HG03558 (cell line): ENCODE measurements around the gene FNDC3B.
A peak's percentile ranks its signal among the peaks of the same experiment; 100 is the strongest.

Source experiments
- ATAC-seq: cut with Tn5 transposase; IDR thresholded peaks from one replicate; pipeline ENCODE4 v1.9.1; 2021; ENCODE audit warnings: moderate number of reproducible peaks; ENCODE audit not compliant: unreplicated experiment; ENCODE audit errors: extremely low read depth

The FNDC3B gene

DNA sequence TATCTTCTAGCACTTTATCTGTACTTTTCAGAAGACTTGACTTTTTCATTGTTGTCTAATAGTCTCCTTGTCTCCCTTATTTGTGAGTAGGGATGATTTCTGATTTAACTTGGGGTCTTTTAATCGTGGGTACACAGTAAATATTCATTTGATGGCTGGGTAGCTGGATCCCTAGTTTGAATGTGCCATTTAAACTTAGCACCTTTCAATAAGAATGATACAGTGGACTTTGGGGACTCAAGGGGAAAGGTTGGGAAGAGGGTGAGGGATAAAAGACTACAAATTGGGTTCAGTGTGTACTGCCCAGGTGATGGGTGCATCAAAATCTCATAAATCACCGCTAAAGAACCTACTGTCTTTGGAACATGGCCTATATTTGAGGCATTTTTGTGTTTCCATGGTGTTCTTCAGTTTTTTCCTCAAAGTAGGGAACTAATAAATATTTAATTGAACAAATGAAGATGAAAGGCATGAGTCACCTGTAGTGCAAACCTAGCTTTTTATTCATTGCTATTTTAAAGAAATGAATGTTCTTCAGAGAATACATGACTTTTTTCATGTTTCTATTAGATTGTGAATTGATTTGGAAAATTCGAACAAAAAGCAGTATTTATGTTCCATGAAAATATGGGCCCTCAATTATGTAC is 12.1 kb downstream of the FNDC3B start:
- ATAC-seq, result no peak

- no peak for ATAC-seq
Observed at GRCh38 chr3:172051957-172052354, 12.6 kb downstream of the FNDC3B start.

GRCh38 chr3:172052405-172052804 is 13.0 kb downstream of the FNDC3B start:
- no peak for ATAC-seq

DNA sequence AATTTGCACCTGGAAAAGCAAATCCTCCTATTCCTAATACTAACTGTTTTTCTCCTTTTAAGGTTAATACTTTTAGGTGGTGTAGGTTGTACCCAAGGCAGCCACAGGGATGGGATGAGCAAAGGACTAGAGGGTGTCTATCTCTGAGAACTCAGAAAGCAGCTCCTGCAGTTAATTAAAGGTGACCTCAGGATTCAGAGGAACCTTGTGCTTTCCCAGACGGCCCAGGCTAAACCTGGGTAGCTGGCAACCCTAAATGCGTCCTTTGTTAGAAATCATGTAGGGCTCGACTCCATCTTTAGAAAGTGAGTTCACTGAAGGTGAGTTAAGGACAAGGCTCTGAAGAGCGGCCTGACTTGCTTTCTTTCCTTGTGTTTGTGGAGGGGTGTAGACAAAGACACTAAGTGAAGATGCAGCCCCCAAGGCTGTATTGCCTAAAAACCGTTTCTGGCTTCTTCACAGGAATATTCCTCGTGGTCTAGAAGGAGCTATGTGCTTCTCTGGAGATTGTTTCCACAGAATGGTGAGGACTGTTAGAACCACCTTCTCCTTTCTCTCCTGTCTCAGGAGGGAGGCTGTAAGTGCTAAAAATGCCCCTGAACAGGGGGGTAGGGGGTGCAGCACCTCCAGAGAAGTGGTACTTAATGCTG is 14.9 kb downstream of the FNDC3B start:
- no peak for ATAC-seq

DNA sequence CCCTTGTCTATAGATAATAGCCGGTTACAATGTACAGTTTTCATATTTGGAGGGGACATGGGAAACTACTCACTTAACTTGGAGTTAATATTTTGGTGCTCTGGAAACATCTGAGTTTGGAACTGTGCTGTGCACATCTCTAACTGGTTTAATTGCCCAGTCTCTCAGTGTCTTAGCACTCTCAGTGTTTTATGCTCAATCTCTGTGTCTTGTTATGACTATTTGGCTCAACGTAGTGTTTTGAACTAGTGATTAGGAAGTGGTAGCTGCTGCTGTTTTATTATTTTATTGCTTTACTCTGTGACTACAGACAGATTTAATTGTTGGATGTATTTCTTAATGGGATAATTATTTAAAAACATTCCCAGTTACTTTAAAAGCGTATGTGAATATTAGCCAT is 17.0 kb downstream of the FNDC3B start:
- ATAC-seq, result no peak

DNA sequence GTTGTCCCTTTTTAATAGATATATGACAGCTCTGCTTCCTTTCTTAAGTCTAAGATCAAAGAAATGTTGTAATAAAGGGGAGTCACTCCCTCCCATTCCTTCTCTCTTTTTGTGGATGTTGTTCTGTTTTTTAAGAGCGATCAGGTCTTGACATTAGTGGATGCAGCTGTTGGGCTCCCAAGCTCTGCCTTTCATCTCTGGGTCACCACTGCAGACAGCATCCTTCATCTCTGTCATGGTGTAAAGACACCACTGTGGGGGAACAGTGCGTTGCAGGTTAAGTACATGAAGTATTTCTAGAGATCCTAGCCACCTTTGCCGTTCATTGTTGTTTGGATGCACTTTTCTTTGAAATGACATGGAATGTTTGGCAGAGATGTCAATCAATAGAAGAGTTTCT is 17.7 kb downstream of the FNDC3B start:
- ATAC-seq, result no peak

DNA sequence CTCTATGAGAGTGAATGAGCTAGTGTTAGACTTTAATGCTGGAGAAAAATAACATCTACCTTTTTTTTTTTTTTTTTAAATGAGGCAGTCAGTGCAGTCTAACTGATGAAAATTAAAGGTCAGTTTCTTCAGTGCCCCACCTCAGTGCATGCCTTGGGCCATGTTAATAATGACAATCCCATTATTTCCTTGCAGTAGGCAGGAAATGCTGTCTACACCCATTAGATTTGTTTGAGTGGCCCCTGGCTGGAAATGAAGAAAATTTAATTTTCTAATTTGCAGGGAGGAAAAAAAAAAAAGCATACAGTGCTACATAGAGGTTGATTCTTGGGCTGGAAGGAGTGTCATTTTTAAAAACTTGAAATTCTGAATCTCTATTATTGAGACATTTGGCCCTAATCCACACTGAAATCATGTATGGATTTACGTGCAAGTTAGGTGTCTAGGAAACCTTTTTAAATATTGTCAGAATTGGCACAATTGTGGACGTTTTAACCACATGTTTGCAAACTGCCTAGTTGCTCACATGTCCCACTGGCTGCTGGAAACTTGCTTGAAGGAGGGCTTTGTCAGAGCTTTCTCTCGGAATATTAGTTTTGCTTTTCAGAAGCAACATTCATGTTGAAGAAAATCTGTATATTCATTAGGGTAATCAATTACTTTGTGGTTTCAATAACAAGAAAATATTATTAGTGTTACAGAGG is 18.4 kb downstream of the FNDC3B start:
- no peak for ATAC-seq

- ATAC-seq, result no peak
Observed at GRCh38 chr3:172059532-172059931, 20.2 kb downstream of the FNDC3B start.

GRCh38 chr3:172060234-172060633 is 20.9 kb downstream of the FNDC3B start:
- no peak for ATAC-seq

DNA sequence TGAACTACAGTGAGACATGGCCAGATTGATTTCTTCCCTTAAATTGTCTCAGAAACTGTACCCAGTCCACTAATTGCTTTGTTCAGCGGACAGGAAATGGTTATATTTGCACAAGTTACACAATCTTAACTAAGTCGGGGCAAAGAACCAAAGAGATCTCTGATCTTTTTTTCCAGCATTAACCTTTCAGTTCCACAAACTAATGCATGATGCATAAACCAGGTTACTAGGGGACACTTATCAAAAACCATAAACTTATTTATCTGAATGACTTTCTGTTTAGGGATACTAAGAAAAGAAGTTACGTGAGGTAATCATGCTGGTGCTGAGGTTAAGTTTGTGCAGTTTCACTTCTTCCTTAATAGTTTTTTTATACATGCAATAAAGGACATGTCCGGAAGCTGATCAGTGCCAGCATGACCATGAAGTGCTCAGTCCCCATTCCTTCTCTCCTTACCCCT is 22.4 kb downstream of the FNDC3B start:
- peak; percentile 85 for ATAC-seq

DNA sequence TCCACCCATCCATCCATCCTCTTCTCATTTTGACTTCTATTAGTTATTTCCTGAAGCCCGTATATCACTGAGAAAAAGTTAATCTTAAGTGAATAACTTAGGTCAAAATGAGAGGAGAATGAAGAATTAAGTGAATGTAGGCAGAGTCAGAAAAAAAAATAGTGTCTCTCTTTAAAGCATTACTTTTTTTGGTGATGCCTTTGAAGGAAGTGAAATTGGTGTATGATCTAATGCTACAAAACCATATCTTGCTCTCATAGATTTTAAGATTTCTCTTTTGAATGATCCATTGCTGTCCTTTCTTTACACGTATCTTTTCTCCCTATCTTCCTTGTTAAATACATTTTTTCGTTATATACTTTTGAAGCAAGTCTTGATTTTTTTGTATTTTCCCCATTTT is 23.4 kb downstream of the FNDC3B start:
- no peak for ATAC-seq

- ATAC-seq, result no peak
Observed at GRCh38 chr3:172063456-172064432, 24.4 kb downstream of the FNDC3B start.

DNA sequence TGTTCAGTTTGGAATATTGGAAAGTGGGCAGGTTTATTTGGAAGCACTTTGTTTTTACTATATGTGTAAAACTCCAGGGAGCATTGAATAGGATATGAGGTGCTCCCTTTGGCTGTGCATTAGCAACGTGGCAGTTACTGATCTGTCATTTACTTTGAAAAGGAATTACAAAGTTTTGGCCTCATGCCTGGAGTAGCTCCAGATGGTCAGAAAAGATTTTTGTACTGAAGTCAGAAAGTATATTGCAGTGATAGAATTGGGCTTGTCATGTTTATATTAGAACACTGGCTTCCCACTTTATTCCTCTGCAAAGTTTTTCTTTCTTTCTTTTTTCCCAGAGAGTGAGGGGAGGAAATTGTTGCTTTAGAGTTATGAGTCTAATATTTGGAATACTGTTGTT is 26.1 kb downstream of the FNDC3B start:
- ATAC-seq, result no peak

GRCh38 chr3:172065967-172066762 is 26.8 kb downstream of the FNDC3B start:
- ATAC-seq, result no peak

DNA sequence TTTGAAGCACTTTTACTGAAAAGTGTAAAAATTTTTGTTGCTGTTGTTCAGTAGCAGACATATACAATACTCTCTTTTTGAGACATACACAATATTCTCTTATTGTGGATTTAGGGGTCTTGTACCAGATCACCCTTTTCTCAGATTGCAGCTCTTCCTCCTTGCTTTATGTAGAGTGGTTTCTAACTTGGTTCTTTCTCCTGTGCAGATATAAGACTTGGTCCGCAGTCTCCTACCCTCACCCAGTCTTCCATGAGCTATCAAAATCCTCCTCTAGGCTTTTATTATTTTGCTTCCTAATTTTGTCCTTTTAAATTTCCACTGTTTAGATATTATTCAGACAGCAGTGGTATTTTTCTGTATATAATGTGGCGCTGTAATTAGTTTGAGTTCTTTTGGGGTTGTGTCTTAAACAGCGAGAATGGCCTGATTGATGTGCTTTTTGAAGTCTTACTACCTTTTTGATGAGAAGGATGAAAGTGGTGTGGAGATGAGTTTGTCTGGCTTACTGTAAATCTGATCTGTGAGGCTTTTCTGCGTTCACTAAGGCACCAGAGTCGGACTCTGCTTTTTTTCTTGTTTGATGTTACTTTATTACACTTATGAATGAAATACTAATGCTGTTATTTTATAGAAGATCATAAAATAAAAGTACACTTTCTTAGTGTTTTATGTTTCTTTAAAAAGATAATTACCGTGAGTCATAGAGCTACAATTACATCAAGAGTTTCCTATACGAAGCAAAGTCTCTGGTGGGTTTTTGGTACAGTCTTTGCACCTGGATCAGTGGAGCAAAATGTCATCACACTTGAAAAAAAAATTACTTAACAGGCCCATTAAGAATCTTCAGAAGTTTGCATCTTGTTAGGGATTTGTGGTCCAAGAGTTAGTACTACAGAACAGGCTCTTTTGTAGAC is 27.8 kb downstream of the FNDC3B start:
- no peak for ATAC-seq

GRCh38 chr3:172067837-172068440 is 28.6 kb downstream of the FNDC3B start:
- no peak for ATAC-seq

DNA sequence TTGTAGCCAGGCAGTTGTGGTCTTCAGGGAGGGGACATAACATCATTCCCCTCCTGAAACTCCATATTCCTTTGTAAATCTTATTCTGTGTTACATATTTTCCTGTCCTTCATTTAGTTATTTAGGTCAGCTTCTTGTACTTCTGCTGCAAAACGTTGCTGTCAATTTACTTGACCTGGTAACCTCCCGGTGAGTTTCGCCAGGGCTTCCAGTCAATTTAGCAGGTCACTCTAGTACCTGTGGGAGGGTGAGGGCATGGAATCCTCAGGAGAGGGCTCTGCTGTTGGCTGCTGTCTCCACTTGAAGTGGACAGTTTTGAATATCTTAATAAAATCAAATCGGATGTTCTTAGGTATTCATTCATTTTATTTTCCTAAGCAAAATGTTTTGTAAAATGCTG is 29.6 kb downstream of the FNDC3B start:
- ATAC-seq, result no peak

DNA sequence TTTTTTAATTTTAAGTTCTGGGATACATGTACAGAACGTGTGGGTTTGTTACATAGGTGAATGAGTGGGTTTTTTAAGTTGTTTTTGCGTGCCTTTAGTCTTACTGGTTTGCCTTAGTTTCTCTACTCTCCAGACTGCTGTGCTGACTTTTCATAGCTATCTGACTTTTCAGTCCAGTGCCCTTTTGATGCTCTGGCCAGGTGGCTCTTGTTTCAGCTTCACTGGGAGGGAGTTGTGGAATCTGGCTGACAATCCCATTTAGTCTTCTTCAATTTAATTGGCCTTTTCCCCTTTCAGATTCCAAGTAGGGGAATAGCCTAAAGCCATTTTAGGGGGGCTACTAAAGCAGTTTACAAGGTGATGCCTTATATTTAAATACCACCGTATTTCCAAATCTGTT is 30.1 kb downstream of the FNDC3B start:
- no peak for ATAC-seq
